Psoas muscle (tissue), 8 donors: ENCODE results near the gene TMEM250. TPM values are rescaled to one million over a fixed set of nuclear protein-coding genes. Genes with fewer than 3 reads are reported as not detected.

Experiments used
- ATAC-seq, 4 donors: fragments of 200-7000 bp; cut with Tn5 transposase; one replicate each; pipeline ENCODE4 v1.9.1; 2020; ENCODE audit warnings: moderate library complexity in 3 of 4, mild to moderate bottlenecking in 2 of 4
- DNase-seq, 2 donors: peaks; one replicate each; pipeline ENCODE4 v3.0.0-alpha.2; 2020
- H3K27ac ChIP-seq: fragments of 200-600 bp; one replicate; pipeline ENCODE4 v1.8.0; 2022
- H3K27me3 ChIP-seq, 3 donors: fragments of 200-600 bp in 1 of 3; one replicate each; pipeline versions ENCODE4 v1.6.1 to v1.8.0; 2013 to 2022; ENCODE audit warnings: low read length in 2 of 3, mild to moderate bottlenecking in 2 of 3, moderate library complexity in 1 of 3; ENCODE audit not compliant: insufficient read depth in 3 of 3
- H3K36me3 ChIP-seq, 2 donors: fragments of 200-600 bp in 1 of 2; one replicate each; pipeline versions ENCODE4 v1.6.1 to v1.8.0; 2013 to 2022; ENCODE audit warnings: low read depth in 1 of 2, mild to moderate bottlenecking in 1 of 2, moderate library complexity in 1 of 2; ENCODE audit not compliant: insufficient read depth in 1 of 2
- H3K4me1 ChIP-seq: fragments of 200-600 bp; one replicate; pipeline ENCODE4 v1.8.0; 2022
- H3K4me3 ChIP-seq: fragments of 200-600 bp; one replicate; pipeline ENCODE4 v1.8.0; 2022; ENCODE audit warnings: mild to moderate bottlenecking
- H3K9me3 ChIP-seq: fragments of 200-600 bp; one replicate; pipeline ENCODE4 v1.8.0; 2022
- CTCF ChIP-seq: fragments of 200-600 bp; IDR thresholded peaks from one replicate; pipeline ENCODE4 v1.8.0; 2022; ENCODE audit warnings: antibody characterized with exemption
- WGBS, 3 donors: extraction: QIAGEN DNeasy Blood & Tissue Kit; methylation state at CpG; one replicate each; pipeline versions ENCODE4 v1.1.6 to v1.1.7; 2013; 5-methylcytosine and 5-hydroxymethylcytosine counted together
- intact Hi-C, 2 donors: fragments of 100-400 bp; cut with DNase I; formaldehyde crosslinking; loops; one replicate each; pipeline versions ENCODE4 v1.11.0 to v1.14.2; 2022
- polyA plus RNA-seq, 3 donors: library from polyadenylated mRNA; stranded (reverse); fragments of 200-250 nt; gene quantifications; one replicate each; pipeline ENCODE4 v1.2.3, GENCODE V29; 2013
- total RNA-seq, 4 donors: library from RNA; stranded (reverse); fragmentation: NEBNext Ultra II Directional in 2 of 4; extraction: Animal tissue kit (Norgen Biotek cat#: 25700) in 2 of 4; gene quantifications; one replicate each; pipeline versions ENCODE4 v1.2.1 to v1.2.4, GENCODE V29; 2021 to 2023
- donor health status: healthy with polysubstance abuse.
- donor health status: DM: no; HTN: no; CAD: no; lungs with moderate emphysema.
- donor health status: Bipolar disorder and iron deficiency.
- donor health status: healthy.
- donor health status: DM: yes; HTN: yes; CAD: no.
- donor health status: DM: no; HTN: no; CAD: no.
- donor health status: DM: no; HTN: no; CAD: no.
- donor health status: DM: yes; HTN: yes; CAD: no.

The TMEM250 gene
- total and polyA plus RNA-seq, 7 donors = 17.3 to 49.5 (median 27.8) TPM

DNA sequence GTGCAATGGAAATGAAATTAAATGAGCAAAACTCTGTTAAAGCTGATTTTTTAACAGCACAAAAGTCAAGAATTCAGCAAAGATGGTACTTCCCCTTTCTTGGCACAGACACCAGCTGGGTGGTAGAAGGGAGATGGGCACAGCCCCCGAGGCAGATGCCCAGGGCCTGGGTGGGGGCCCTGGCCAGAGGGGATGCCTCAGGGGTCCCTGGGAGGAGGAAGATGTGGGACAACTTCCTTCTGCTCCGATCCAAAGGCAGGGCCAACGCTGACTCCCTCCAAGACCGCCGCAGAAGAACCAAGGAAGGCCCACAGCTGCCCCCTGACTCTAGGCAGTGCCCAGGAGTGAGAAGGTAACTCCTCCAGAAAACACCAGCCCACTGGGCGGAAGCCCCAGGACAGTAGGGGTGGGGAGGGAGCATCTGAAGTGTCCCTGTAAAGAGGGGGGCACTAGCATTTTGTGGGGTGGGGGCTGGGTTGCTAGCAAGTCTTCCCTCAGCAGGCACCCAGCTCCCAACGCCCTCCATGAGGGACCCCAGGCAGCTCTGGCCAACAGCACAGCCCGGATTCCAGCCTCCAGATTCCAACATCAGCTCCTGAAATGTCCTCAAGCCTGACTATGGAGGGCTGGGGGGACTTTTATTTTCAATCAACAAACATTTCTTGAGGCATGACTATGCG, 28.5 kb downstream of the TMEM250 start:
- intact Hi-C loops = no loop called here
- Histone ChIP-seq H3K4me3 (peak overlapping the region; percentile 71), H3K9me3 (no peaks in the 10 kb centered on the region), H3K4me1 (peaks cover 81% of the 10 kb centered on the region), H3K36me3 (no peaks in the 10 kb centered on the region), H3K27me3 (no peaks in the 10 kb centered on the region), H3K27ac (peak overlapping the region; percentile 93)
- 71 to 78% (median 76%) methylated on average over 9 of the region's 9 CpGs for WGBS, 3 donors
- TF ChIP-seq CTCF = no peak
- DNase-seq (peak; percentile 12 to 46), ATAC-seq (no peak)

- WGBS, 3 donors = 49 to 64% (median 49%) methylated on average over 3 of the region's 3 CpGs
- ATAC-seq = no peak
- Histone ChIP-seq H3K4me1 (peaks cover 81% of the 10 kb centered on the region), H3K27me3 (no peaks in the 10 kb centered on the region), H3K36me3 (no peaks in the 10 kb centered on the region), H3K4me3 (peak overlapping the region; percentile 52), H3K9me3 (no peaks in the 10 kb centered on the region), H3K27ac (peak overlapping the region; percentile 93)
- intact Hi-C loops = loop anchor here (5.0 kb wide), 2 partner anchors 33 to 62 kb away; no protein-coding TSS in a partner anchor
- DNase-seq = no peak
- peak; percentile 26 for TF ChIP-seq CTCF
Observed at GRCh38 chr9:136089697-136090045, 29.0 kb downstream of the TMEM250 start.

DNA sequence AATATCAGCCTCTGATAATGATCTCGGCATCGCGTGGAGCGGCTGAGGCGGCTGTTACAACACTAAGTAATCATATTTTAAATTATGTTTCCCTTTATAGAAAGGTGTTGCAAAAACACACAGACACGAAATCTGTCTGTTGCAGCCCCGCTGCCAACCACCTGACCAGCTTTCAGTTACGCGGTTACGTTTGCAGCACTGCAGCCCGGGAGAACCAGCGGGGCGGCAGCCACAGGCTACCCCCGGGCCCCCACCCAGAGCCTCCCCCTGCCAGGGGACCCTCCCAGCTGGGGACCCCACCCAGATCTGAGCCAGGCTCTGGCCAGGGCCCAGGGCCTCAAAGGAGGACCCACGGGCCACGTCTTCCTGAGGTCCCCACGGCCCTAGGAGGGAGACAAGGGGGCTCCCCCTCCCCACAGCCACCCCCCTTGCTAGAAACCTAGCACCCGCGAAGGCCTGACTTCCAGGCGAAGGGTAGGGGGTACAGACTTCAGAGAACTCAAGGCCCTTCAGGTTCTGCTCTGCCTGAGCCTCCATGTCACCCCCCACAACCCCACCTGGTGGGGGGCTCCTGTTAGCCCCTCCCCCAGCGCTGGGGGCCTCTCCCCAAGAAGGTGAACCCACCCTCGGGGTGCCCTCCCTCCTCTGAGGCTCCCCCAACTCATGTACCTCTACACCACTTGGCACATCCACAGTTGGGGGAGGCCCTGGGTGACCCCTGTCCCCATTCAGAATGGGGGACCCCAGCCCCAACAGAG, 29.6 kb downstream of the TMEM250 start:
- WGBS, 3 donors = 42 to 67% (median 44%) methylated on average over 21 to 22 of the region's 22 CpGs
- no peak for TF ChIP-seq CTCF
- H3K27me3 ChIP-seq = no peaks in the 10 kb centered on the region
- H3K27ac ChIP-seq = peak overlapping the region; percentile 93
- intact Hi-C loops = loop anchor here (5.0 kb wide), 2 partner anchors 33 to 62 kb away; no protein-coding TSS in a partner anchor
- no peaks in the 10 kb centered on the region for H3K36me3 ChIP-seq
- no peaks in the 10 kb centered on the region for H3K9me3 ChIP-seq
- peak overlapping the region; percentile 52 for H3K4me3 ChIP-seq
- DNase-seq = peak; percentile 42 to 75
- H3K4me1 ChIP-seq = peaks cover 81% of the 10 kb centered on the region
- peak; percentile 11 to 44 (median 20) for ATAC-seq

- Histone ChIP-seq H3K9me3 (no peaks in the 10 kb centered on the region), H3K27ac (peak overlapping the region; percentile 93), H3K4me3 (peak overlapping the region; percentile 52), H3K27me3 (no peaks in the 10 kb centered on the region), H3K36me3 (no peaks in the 10 kb centered on the region), H3K4me1 (peaks cover 81% of the 10 kb centered on the region)
- intact Hi-C loops = loop anchor here (5.0 kb wide), 2 partner anchors 34 to 61 kb away; no protein-coding TSS in a partner anchor
- TF ChIP-seq CTCF = no peak
- ATAC-seq (no peak), DNase-seq (peak; percentile 20 to 56)
- 69 to 75% (median 71%) methylated on average over 15 of the region's 15 CpGs for WGBS, 3 donors
Observed at GRCh38 chr9:136088481-136088938, 30.2 kb downstream of the TMEM250 start.
